Fibroblast of pulmonary artery (primary cell): ENCODE results near the gene TPSD1.

Source experiments
- DNase-seq: peaks from one replicate; pipeline ENCODE4 v3.0.0-alpha.2; 2010; ENCODE audit warnings: low read depth
- H3K4me3 ChIP-seq: replicated peaks from 2 replicates; pipeline ENCODE4 v1.5.1; 2011; ENCODE audit warnings: low read depth, mild to moderate bottlenecking, control low read depth, low read length, moderate library complexity
- CTCF ChIP-seq: IDR thresholded peaks from 2 replicates; pipeline ENCODE4 v1.5.1; 2011; ENCODE audit warnings: mild to moderate bottlenecking, control low read depth, low read length, inconsistent platforms; ENCODE audit errors: missing control alignments

The TPSD1 gene

DNA sequence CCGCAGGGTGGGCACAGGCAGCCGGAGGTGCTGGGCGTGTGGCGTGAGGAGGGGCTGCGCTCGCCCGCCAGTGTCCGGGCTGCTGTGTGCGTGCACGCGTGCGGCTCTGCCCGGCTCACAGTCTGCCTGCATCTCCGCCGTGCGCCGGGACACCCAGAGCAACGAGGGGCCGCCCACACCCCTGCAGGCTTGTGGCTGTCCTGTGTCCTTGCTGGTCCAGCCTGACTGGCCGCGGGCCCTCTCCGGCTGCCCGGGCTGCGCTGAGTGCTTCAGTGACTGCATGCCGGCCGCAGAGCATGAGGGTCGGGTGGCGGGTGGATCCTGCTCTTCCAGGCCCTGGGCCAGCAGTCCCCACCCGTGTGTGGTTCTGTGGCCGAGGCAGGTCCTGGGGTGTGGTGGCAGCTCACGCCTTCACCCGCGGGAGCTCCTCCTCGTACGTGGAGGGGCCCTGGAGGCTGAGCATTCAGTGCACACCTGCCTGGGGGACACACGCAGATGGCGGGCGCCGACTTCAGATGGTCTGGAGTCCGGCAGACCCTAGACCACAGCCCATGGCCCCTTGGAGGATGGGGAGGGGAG is 43.2 kb upstream of the TPSD1 start:
- H3K4me3 ChIP-seq: no peak overlapping the region
- no peak for DNase-seq
- TF ChIP-seq CTCF: no peak

GRCh38 chr16:1213231-1213630 is 42.6 kb upstream of the TPSD1 start:
- no peak for DNase-seq
- no peak for TF ChIP-seq CTCF
- no peak overlapping the region for H3K4me3 ChIP-seq

GRCh38 chr16:1213796-1214372 is 42.0 kb upstream of the TPSD1 start:
- H3K4me3 ChIP-seq: no peak overlapping the region
- no peak for TF ChIP-seq CTCF
- no peak for DNase-seq

DNA sequence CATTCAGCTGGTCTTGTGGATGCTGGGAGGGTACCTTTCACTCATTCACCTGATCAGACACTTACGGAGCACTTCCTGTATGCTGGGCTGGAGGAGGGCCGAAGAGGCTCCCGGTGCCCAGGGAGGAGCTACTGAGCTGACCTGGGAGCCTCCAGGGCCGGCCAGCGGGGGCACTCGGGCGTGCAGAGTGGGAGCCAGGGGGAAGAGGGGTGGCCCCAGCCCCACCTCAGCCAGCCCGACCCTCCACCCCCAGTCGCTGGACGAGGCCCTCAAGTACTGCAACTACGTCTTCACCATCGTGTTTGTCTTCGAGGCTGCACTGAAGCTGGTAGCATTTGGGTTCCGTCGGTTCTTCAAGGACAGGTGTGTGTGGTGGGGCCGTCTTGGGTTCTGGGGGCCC is 41.1 kb upstream of the TPSD1 start:
- no peak for DNase-seq
- H3K4me3 ChIP-seq: no peak overlapping the region
- no peak for TF ChIP-seq CTCF

DNA sequence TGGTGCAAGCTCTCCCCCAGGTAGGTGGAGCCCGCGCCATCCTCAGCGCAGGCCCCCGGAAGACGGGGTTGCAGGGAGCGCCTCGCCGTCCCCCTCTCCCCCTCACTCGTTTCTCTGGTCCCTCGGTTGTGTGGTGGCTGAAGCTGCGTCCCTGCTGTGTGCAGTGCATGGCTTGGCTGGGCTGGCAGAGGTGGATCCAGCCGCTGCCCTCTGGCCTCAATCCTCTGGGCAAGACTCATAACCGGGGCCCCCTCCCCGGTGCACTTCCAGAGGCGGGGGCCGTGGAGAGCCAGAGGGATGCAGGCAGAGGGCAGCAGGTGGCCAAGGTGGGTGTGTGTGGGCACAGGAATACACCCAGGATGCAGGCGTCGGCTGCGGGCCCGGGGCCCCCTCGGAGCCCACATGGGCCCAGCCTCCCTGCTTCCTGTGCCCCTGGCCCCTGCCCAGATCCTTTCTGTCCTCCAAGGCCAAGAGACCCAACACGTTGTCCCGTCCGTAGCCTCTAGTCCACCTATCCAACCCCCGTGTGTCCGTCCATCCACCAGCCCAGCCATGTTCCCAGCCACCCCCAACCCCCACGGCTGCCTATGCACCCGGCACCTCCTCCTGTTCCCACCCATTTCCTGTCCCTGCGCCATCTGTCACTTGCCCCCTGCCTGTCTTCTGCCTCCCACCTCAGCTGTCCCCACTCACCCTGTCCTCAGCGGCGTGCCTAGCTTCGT is 40.1 kb upstream of the TPSD1 start:
- no peak overlapping the region for H3K4me3 ChIP-seq
- no peak for TF ChIP-seq CTCF
- DNase-seq: no peak

GRCh38 chr16:1216296-1216619 is 39.6 kb upstream of the TPSD1 start:
- TF ChIP-seq CTCF: no peak
- DNase-seq: no peak
- no peak overlapping the region for H3K4me3 ChIP-seq
